ENCODE results near the gene KRTAP17-1.
A peak's percentile ranks its signal among the peaks of the same experiment; 100 is the strongest.
"Not testable (repeated sequence)": the region's sequence is repeated elsewhere in the genome, so short reads cannot be mapped to it uniquely, and the experiment has no call there.

KRTAP17-1 gene

GRCh38 chr17:41315204-41315794, at the start of gene KRTAP17-1:
Gene KRTAP17-1 (minus strand): TSS chr17:41315710. CDS start chr17:41315650, 60 bp downstream.
- DNase-seq (ENCODE audit: low read depth): no peak

GRCh38 chr17:41363881-41364280, 48.4 kb upstream of the KRTAP17-1 start:
- DNase-seq (ENCODE audit: low read depth): no peak

- peak; percentile 87 for DNase-seq (ENCODE audit: low read depth)
Measured at GRCh38 chr17:41360296-41360995, 44.9 kb upstream of the KRTAP17-1 start.

GRCh38 chr17:41354536-41354935, 39.0 kb upstream of the KRTAP17-1 start:
- DNase-seq (ENCODE audit: low read depth): no peak

- peak; percentile 27 for DNase-seq (ENCODE audit: low read depth)
Measured at GRCh38 chr17:41352597-41353366, 37.3 kb upstream of the KRTAP17-1 start.

GRCh38 chr17:41351177-41351576, 35.7 kb upstream of the KRTAP17-1 start:
- DNase-seq (ENCODE audit: low read depth): no peak

- not testable (repeated sequence) for DNase-seq (ENCODE audit: low read depth)
Measured at GRCh38 chr17:41350381-41350878, 34.9 kb upstream of the KRTAP17-1 start, which contains the start of gene KRT33A. Gene KRT33A (minus strand): TSS chr17:41350828. CDS start chr17:41350767, 61 bp downstream.

- no peak for DNase-seq (ENCODE audit: low read depth)
Measured at GRCh38 chr17:41347869-41348760, 32.6 kb upstream of the KRTAP17-1 start.

- DNase-seq (ENCODE audit: low read depth): not testable (repeated sequence)
Measured at GRCh38 chr17:41346421-41346820, 30.9 kb upstream of the KRTAP17-1 start.

GRCh38 chr17:41345992-41346391, 30.5 kb upstream of the KRTAP17-1 start:
- DNase-seq (ENCODE audit: low read depth): no peak

GRCh38 chr17:41343029-41343428, 27.5 kb upstream of the KRTAP17-1 start:
- no peak for DNase-seq (ENCODE audit: low read depth)

GRCh38 chr17:41340934-41341861, 25.7 kb upstream of the KRTAP17-1 start:
- no peak for DNase-seq (ENCODE audit: low read depth)

- DNase-seq (ENCODE audit: low read depth): no peak
Measured at GRCh38 chr17:41340494-41340893, 25.0 kb upstream of the KRTAP17-1 start.

- DNase-seq (ENCODE audit: low read depth): no peak
Measured at GRCh38 chr17:41339571-41340172, 24.2 kb upstream of the KRTAP17-1 start.

GRCh38 chr17:41338961-41339485, 23.5 kb upstream of the KRTAP17-1 start:
- DNase-seq (ENCODE audit: low read depth): peak; percentile 22

- DNase-seq (ENCODE audit: low read depth): no peak
Measured at GRCh38 chr17:41335747-41336146, 20.2 kb upstream of the KRTAP17-1 start.

- no peak for DNase-seq (ENCODE audit: low read depth)
Measured at GRCh38 chr17:41334385-41335305, 19.1 kb upstream of the KRTAP17-1 start.

GRCh38 chr17:41333836-41334235, 18.3 kb upstream of the KRTAP17-1 start:
- DNase-seq (ENCODE audit: low read depth): no peak

- no peak for DNase-seq (ENCODE audit: low read depth)
Measured at GRCh38 chr17:41333098-41333497, 17.6 kb upstream of the KRTAP17-1 start.
